Smooth muscle cell (in vitro differentiated cells): ENCODE measurements around the gene SPATS2L. TPM values are rescaled to one million over a fixed set of nuclear protein-coding genes. Genes with fewer than 3 reads are reported as not detected.

ENCODE experiments used
- DNase-seq: peaks from one replicate; lab custom pipeline; 2025; ENCODE audit not compliant: unreplicated experiment; lab: John Stamatoyannopoulos, UW
- H2AFZ ChIP-seq: fragments of 200-600 bp; sonication (generic); 2 replicates; pipeline ENCODE4 v1.6.0; 2016; ENCODE audit warnings: antibody characterized with exemption, low read depth, mild to moderate bottlenecking
- H3F3A ChIP-seq: fragments of 200-600 bp; sonication (generic); 2 replicates; pipeline ENCODE4 v1.6.0; 2017; ENCODE audit warnings: antibody characterized with exemption, low read depth
- H3K27ac ChIP-seq: fragments of 200-600 bp; sonication (generic); 2 replicates; pipeline ENCODE4 v1.5.1; 2016; ENCODE audit warnings: low read depth, mild to moderate bottlenecking
- H3K27me3 ChIP-seq: fragments of 200-600 bp; sonication (generic); 2 replicates; pipeline ENCODE4 v1.6.1; 2016; ENCODE audit warnings: low read depth, mild to moderate bottlenecking
- H3K36me3 ChIP-seq: fragments of 200-600 bp; sonication (generic); 2 replicates; pipeline ENCODE4 v1.5.1; 2016; ENCODE audit warnings: low read depth
- H3K4me1 ChIP-seq: fragments of 200-600 bp; sonication (generic); 2 replicates; pipeline ENCODE4 v1.5.1; 2016; ENCODE audit warnings: low read depth
- H3K4me2 ChIP-seq: fragments of 200-600 bp; sonication (generic); 2 replicates; pipeline ENCODE4 v1.6.0; 2016; ENCODE audit warnings: mild to moderate bottlenecking
- H3K4me3 ChIP-seq: fragments of 200-600 bp; sonication (generic); 2 replicates; pipeline ENCODE4 v1.5.1; 2016; ENCODE audit warnings: mild to moderate bottlenecking
- H3K79me2 ChIP-seq: fragments of 200-600 bp; sonication (generic); 2 replicates; pipeline ENCODE4 v1.6.0; 2016; ENCODE audit warnings: low read depth, mild to moderate bottlenecking
- H3K9ac ChIP-seq: fragments of 200-600 bp; sonication (generic); 2 replicates; pipeline ENCODE4 v1.6.0; 2016; ENCODE audit warnings: low read depth
- H3K9me3 ChIP-seq: fragments of 200-600 bp; sonication (generic); replicated peaks from 2 replicates; pipeline ENCODE4 v1.5.1; 2016; ENCODE audit warnings: low read depth
- H4K20me1 ChIP-seq: fragments of 200-600 bp; sonication (generic); 2 replicates; pipeline ENCODE4 v1.6.0; 2016; ENCODE audit warnings: low read depth
- WGBS: methylation state at CpG from one replicate; pipeline ENCODE4 v1.1.7; 2016; ENCODE audit warnings: low lambda C conversion rate; 5-methylcytosine and 5-hydroxymethylcytosine counted together
- polyA plus RNA-seq: library from polyadenylated mRNA; unstranded; fragments of >200 nt; fragmentation: Nextera tagmentation; extraction: Ambion mirVana; gene quantifications from 2 replicates; pipeline ENCODE4 v1.2.1, GENCODE V29; 2016
- total RNA-seq: library from RNA; depleted of rRNA; stranded (reverse); fragments of >200 nt; gene quantifications from 2 replicates; pipeline ENCODE4 v1.2.3, GENCODE V29; 2014
- TF ChIP-seq, protein P1 (sequence below): fragments of 200-600 bp; sonication (generic); IDR thresholded peaks from 2 replicates; pipeline ENCODE4 v1.5.1; 2017; ENCODE audit warnings: borderline replicate concordance, mild to moderate bottlenecking, antibody characterized with exemption; ENCODE audit not compliant: insufficient read depth, poor library complexity, severe bottlenecking

The SPATS2L gene
- total and polyA plus RNA-seq, 2 experiments from 2014 or later: 356 to 432 TPM

DNA sequence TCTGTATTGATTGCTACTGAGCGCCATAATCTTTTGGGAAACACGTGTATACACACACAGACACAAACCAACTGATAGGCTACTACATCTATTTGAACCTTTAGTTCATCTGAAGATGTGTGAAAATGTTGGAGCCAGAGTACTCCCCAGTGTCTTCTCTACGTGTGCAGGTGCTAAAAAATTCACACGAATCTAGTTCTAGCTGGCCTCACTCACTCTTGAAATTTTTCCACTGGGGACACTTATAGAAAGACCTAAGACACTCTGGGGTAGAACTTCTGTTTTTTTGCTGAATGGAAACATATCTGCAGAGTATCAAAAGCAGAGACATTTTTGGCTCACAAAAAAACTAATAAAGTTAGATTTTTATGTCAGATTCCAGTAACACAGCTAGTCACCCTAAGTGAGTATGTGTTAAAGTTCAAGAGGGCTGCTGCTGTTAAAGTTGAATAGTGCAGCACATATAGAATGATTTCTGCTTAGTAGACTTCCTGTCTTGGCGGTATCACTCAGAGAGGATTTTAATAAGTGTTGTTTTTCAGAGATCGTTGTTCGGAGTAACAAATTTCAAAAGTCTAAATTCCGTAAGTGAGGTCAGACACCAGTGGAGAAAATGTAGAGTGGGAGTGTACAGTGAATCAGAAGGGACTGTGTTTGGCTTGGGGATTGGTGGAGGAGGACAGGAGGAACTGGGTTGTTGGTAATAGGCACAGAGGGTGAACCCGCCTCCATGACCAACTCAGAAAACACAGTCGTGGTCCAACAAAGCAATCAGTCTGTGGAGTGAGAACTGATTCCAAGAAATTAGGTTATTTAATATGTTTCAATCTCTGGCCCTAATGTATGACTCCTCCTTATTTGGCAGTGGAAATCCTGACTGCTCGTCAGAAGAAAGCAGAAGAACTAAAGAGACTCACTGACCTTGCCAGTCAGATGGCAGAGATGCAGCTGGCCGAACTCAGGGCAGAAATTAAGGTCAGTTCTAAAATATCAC lies 160.2 kb downstream of the SPATS2L start:
- DNase-seq: no peak
- no peak overlapping the region for H2AFZ ChIP-seq
- H3K27me3 ChIP-seq: no peaks in the 10 kb centered on the region
- H3K9ac ChIP-seq: no peak overlapping the region
- no peaks in the 10 kb centered on the region for H4K20me1 ChIP-seq
- H3K4me3 ChIP-seq: no peak overlapping the region
- peak overlapping the region; percentile 31 for H3K27ac ChIP-seq
- H3K4me1 ChIP-seq: peaks cover 4% of the 10 kb centered on the region
- 88% methylated on average over 12 of the region's 12 CpGs for WGBS
- no peaks in the 10 kb centered on the region for H3K9me3 ChIP-seq
- peaks cover 3% of the 10 kb centered on the region for H3K79me2 ChIP-seq
- H3K36me3 ChIP-seq: peaks cover 25% of the 10 kb centered on the region
- H3F3A ChIP-seq: peaks cover 17% of the 10 kb centered on the region
- TF ChIP-seq, protein P1, sequence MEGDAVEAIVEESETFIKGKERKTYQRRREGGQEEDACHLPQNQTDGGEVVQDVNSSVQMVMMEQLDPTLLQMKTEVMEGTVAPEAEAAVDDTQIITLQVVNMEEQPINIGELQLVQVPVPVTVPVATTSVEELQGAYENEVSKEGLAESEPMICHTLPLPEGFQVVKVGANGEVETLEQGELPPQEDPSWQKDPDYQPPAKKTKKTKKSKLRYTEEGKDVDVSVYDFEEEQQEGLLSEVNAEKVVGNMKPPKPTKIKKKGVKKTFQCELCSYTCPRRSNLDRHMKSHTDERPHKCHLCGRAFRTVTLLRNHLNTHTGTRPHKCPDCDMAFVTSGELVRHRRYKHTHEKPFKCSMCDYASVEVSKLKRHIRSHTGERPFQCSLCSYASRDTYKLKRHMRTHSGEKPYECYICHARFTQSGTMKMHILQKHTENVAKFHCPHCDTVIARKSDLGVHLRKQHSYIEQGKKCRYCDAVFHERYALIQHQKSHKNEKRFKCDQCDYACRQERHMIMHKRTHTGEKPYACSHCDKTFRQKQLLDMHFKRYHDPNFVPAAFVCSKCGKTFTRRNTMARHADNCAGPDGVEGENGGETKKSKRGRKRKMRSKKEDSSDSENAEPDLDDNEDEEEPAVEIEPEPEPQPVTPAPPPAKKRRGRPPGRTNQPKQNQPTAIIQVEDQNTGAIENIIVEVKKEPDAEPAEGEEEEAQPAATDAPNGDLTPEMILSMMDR: no peak
- no peak overlapping the region for H3K4me2 ChIP-seq

DNA sequence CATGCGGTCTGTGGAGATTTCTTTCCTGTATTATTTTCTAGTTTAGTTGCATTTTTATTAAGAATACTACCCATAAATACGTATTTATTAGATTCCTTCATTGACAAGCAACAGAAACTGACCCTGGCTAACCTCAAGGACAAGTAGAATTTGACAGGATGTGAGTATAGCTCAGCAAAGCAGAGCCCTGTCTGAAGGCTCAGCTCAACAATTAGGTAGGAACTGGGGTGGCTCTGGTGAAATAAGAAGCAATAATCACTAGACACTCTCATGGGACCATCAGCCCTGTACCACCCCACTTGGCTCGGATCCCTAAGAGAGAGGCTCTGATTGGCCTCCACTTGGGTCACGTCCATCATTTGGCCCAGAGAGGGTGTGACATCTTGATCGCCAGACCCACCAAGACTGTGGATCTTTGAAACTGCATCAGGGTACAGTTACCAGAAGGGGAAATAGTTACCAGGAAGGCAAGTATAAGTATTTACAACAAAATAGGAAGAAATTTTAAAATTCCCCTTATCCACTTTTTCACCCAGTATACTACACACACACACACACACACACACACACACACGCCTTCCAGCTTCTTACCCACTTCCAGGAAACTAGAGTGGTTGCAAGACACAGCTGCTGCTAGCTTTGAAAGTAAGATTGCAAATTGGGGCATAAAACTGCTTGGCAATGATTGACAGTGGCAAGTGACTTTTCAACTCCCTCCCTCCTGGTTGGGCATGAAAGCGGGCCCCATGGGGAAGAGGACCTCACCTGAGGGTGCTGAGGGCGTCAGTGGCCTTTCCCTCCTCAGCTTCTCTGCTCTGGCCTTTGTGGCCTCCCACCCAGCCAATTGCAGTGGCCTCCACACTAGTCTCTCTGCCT lies 161.6 kb downstream of the SPATS2L start:
- no peak overlapping the region for H3K4me3 ChIP-seq
- H4K20me1 ChIP-seq: no peaks in the 10 kb centered on the region
- no peak overlapping the region for H3K9ac ChIP-seq
- H2AFZ ChIP-seq: no peak overlapping the region
- H3K4me1 ChIP-seq: peaks cover 4% of the 10 kb centered on the region
- no peak overlapping the region for H3K27ac ChIP-seq
- no peak overlapping the region for H3K4me2 ChIP-seq
- 96% methylated on average over 8 of the region's 8 CpGs for WGBS
- H3K27me3 ChIP-seq: no peaks in the 10 kb centered on the region
- H3F3A ChIP-seq: peaks cover 17% of the 10 kb centered on the region
- DNase-seq: no peak
- H3K79me2 ChIP-seq: peaks cover 3% of the 10 kb centered on the region
- TF ChIP-seq, protein P1: no peak
- H3K9me3 ChIP-seq: no peaks in the 10 kb centered on the region
- peaks cover 19% of the 10 kb centered on the region for H3K36me3 ChIP-seq

DNA sequence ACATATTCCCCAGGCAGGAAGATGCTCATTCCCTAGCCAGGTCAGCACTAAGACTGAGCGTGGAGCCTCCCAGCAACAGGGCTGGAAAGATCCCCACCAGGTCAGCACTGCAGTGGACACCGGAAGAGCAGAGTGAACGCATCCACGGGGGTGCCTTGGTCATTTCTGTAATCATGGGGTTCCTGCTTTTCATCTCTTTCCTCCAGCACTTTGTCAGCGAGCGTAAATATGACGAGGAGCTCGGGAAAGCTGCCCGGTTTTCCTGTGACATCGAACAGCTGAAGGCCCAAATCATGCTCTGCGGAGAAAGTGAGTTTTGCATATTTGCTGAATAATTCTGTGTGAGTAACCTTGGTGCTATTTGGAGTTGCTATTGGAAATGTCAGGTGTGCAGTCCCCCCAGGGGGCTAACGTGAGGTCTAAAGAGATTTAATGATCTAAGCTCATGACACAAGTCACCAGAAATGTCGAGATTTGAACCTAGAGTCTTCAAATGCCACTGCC lies 163.3 kb downstream of the SPATS2L start:
- Histone ChIP-seq H3K9me3 (no peaks in the 10 kb centered on the region), H3K79me2 (no peaks in the 10 kb centered on the region), H3K27me3 (no peaks in the 10 kb centered on the region), H3K36me3 (peaks cover 20% of the 10 kb centered on the region), H3K27ac (peak overlapping the region; percentile 62), H3K4me3 (no peak overlapping the region), H4K20me1 (no peaks in the 10 kb centered on the region), H3K4me1 (peaks cover 4% of the 10 kb centered on the region), H2AFZ (no peak overlapping the region), H3K4me2 (no peak overlapping the region), H3K9ac (no peak overlapping the region), H3F3A (peaks cover 19% of the 10 kb centered on the region)
- TF ChIP-seq, protein P1: no peak
- DNase-seq: no peak
- 84% methylated on average over 13 of the region's 13 CpGs for WGBS
